ENCODE data around the gene TIGD1.

- TF ChIP-seq CTCF (IDR thresholded peaks at IDR 0.05) (no peak), POLR2A (IDR thresholded peaks at IDR 0.05) (no peak)
Measured at GRCh38 chr2:232597362-232598079, 47.2 kb upstream of the TIGD1 start.
